Activated CD4-positive, alpha-beta memory T cell treated with anti-CD3 and anti-CD28 coated beads, Interleukin-2, amount 10 ng/mL, durations not matched to agents 7 days and 5 days (primary cell): ENCODE measurements around the gene STOM. TPM values are rescaled to one million over a fixed set of nuclear protein-coding genes. Genes with fewer than 3 reads are reported as not detected.

ENCODE experiments used
- CTCF ChIA-PET: fragments of 350-600 bp; sonication (Branson Sonifier 250); formaldehyde crosslinking; loops from one replicate; lab custom pipeline; 2021; ENCODE audit warnings: antibody characterized with exemption, inconsistent platforms; lab: Charles Lee
- POLR2A ChIA-PET: fragments of 350-600 bp; sonication (Branson Sonifier 250); formaldehyde crosslinking; loops from one replicate; lab custom pipeline; 2021; ENCODE audit warnings: antibody characterized with exemption; lab: Charles Lee
- DNase-seq: peaks from one replicate; pipeline ENCODE4 v3.0.0-alpha.2; 2020
- H3K27ac Mint-ChIP-seq: one replicate; pipeline ENCODE4 v1.8.0; 2021; ENCODE audit warnings: mild to moderate bottlenecking, mixed read lengths
- H3K27me3 Mint-ChIP-seq: one replicate; pipeline ENCODE4 v1.8.0; 2021; ENCODE audit warnings: mixed read lengths
- H3K36me3 Mint-ChIP-seq: one replicate; pipeline ENCODE4 v1.8.0; 2021; ENCODE audit warnings: low read depth, mixed read lengths
- H3K4me1 Mint-ChIP-seq: one replicate; pipeline ENCODE4 v1.8.0; 2021; ENCODE audit warnings: mixed read lengths
- H3K4me3 Mint-ChIP-seq: one replicate; pipeline ENCODE4 v1.8.0; 2021; ENCODE audit warnings: mild to moderate bottlenecking, mixed read lengths
- H3K9me3 Mint-ChIP-seq: one replicate; pipeline ENCODE4 v1.8.0; 2021; ENCODE audit warnings: mixed read lengths
- total RNA-seq, 2 experiments: library from RNA; stranded (reverse); gene quantifications; one replicate each; pipeline ENCODE4 v1.2.3, GENCODE V29; 2021

Gene STOM
- total RNA-seq, 2 experiments from 2014 or later = 101 to 104 TPM

DNA sequence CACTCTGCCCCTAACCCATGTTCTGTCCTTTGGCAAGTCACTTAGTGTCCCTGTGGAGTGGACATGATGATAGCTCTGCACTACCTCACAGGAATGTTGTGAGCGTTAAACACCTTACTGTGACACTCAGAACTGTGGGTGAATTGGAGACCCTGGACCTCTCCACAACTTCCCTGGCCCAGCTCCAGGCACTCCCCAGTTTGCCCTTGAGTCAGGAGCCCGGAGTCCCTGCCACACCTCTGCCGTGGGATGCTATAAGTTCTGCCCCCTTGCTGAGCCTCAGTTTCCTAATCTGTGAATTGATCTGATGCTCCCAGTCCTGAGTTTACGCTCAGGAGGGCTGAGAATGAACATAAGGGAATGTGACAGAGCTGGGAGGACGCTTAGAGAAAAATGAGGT lies 67.7 kb downstream of the STOM start:
- ChIA-PET POLR2A (no interaction called here), CTCF (interaction anchor here (1.6 kb wide), 1 partner anchor 11 kb away, joined by 4 read pairs; no protein-coding TSS in a partner anchor)
- H3K36me3 Mint-ChIP-seq = no peaks in the 10 kb centered on the region
- no peak overlapping the region for H3K4me3 Mint-ChIP-seq
- H3K27ac Mint-ChIP-seq = no peak overlapping the region
- no peak for DNase-seq
- H3K4me1 Mint-ChIP-seq = peaks cover 16% of the 10 kb centered on the region
- H3K9me3 Mint-ChIP-seq = no peaks in the 10 kb centered on the region
- H3K27me3 Mint-ChIP-seq = peaks cover 20% of the 10 kb centered on the region

GRCh38 chr9:121301881-121302286 lies 68.2 kb downstream of the STOM start:
- POLR2A ChIA-PET = no interaction called here

DNA sequence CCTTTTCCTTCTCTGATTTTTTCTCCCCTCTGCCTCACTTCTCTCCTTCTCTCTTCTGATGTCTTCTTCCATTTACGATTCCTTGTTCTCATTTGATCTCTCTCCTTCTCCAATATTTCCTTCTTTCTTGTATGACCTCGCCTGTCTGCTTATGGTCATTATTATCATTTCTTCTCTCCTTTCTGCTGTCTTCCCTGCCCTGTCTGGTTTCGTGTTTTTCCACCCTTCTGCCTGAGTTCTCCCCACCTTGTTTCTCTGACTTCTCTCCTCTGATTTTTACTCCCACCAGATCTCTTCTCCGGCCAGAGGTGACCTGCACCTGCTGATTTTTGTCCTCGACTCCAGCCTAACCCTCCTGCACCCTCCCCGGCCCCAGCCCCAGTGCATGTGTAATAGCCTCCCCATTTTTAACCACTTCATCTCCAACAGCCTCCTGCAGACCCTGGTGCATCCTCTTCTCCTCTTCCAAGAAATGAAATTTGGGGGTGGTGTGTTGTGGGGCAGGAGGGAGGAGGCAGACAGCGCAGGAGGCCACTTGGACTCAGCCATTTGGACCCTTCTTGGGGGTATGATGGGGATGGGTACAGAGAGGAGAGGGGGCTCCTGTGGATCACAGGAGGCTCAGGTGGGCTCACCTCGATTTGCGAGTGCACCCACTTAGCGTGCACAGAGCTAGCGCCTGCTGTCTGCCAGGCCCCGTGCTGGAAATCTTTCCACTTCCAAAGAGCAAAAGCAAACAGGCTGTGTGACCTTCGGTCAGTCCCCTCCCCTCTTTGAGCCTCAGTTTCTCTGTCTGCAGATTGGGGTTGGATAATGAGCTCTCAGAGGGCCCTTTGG lies 69.5 kb downstream of the STOM start:
- no peak for DNase-seq
- H3K4me1 Mint-ChIP-seq = peaks cover 16% of the 10 kb centered on the region
- no peaks in the 10 kb centered on the region for H3K9me3 Mint-ChIP-seq
- ChIA-PET CTCF (no interaction called here), POLR2A (interaction anchor here (1.5 kb wide), 1 partner anchor 22 kb away, joined by 5 read pairs; no protein-coding TSS in a partner anchor)
- H3K27ac Mint-ChIP-seq = no peak overlapping the region
- peak overlapping the region; percentile 60 for H3K4me3 Mint-ChIP-seq
- no peaks in the 10 kb centered on the region for H3K36me3 Mint-ChIP-seq
- H3K27me3 Mint-ChIP-seq = peaks cover 20% of the 10 kb centered on the region

More at GRCh38 chr9:121301881-121302286, 68.2 kb downstream of the STOM start:
- H3K4me1 Mint-ChIP-seq = peaks cover 16% of the 10 kb centered on the region
- H3K27ac Mint-ChIP-seq = no peak overlapping the region
- peaks cover 20% of the 10 kb centered on the region for H3K27me3 Mint-ChIP-seq
- H3K4me3 Mint-ChIP-seq = no peak overlapping the region
- no peak for DNase-seq
- H3K36me3 Mint-ChIP-seq = no peaks in the 10 kb centered on the region
- H3K9me3 Mint-ChIP-seq = no peaks in the 10 kb centered on the region
- CTCF ChIA-PET = no interaction called here

GRCh38 chr9:121299467-121300282 lies 70.4 kb downstream of the STOM start:
- H3K4me1 Mint-ChIP-seq = peaks cover 16% of the 10 kb centered on the region
- DNase-seq = no peak
- no peak overlapping the region for H3K27ac Mint-ChIP-seq
- H3K27me3 Mint-ChIP-seq = peaks cover 20% of the 10 kb centered on the region
- peak overlapping the region; percentile 60 for H3K4me3 Mint-ChIP-seq
- no peaks in the 10 kb centered on the region for H3K36me3 Mint-ChIP-seq
- no peaks in the 10 kb centered on the region for H3K9me3 Mint-ChIP-seq
- ChIA-PET POLR2A (interaction anchor here (1.2 to 1.5 kb wide), 2 partner anchors 10 to 21 kb away, joined by 4 to 5 read pairs; no protein-coding TSS in a partner anchor), CTCF (interaction anchor here (2.1 kb wide), 1 partner anchor 22 kb away, joined by 10 read pairs; no protein-coding TSS in a partner anchor)

- CTCF ChIA-PET = interaction anchor here (0.9 to 2.1 kb wide), 2 partner anchors 21 kb away, joined by 4 to 10 read pairs; no protein-coding TSS in a partner anchor
- H3K27ac Mint-ChIP-seq = no peak overlapping the region
Observed at GRCh38 chr9:121298689-121299466, 71.2 kb downstream of the STOM start.

GRCh38 chr9:121298016-121298538 lies 72.0 kb downstream of the STOM start:
- H3K9me3 Mint-ChIP-seq = no peaks in the 10 kb centered on the region
- DNase-seq = no peak
- H3K4me3 Mint-ChIP-seq = no peak overlapping the region
- CTCF ChIA-PET = interaction anchor here (0.9 to 2.1 kb wide), 2 partner anchors 20 to 22 kb away, joined by 4 to 10 read pairs; no protein-coding TSS in a partner anchor
- no peaks in the 10 kb centered on the region for H3K36me3 Mint-ChIP-seq
- POLR2A ChIA-PET = interaction anchor here (1.2 kb wide), 1 partner anchor 8 kb away, joined by 4 read pairs; no protein-coding TSS in a partner anchor
- peaks cover 20% of the 10 kb centered on the region for H3K27me3 Mint-ChIP-seq
- H3K4me1 Mint-ChIP-seq = peaks cover 16% of the 10 kb centered on the region
- H3K27ac Mint-ChIP-seq = no peak overlapping the region

More at GRCh38 chr9:121298689-121299466, 71.2 kb downstream of the STOM start:
- H3K4me3 Mint-ChIP-seq = peak overlapping the region; percentile 31
- H3K36me3 Mint-ChIP-seq = no peaks in the 10 kb centered on the region
- peaks cover 20% of the 10 kb centered on the region for H3K27me3 Mint-ChIP-seq
- POLR2A ChIA-PET = interaction anchor here (1.2 to 1.5 kb wide), 2 partner anchors 9 to 20 kb away, joined by 4 to 5 read pairs; no protein-coding TSS in a partner anchor
- DNase-seq = no peak
- H3K9me3 Mint-ChIP-seq = no peaks in the 10 kb centered on the region
- H3K4me1 Mint-ChIP-seq = peaks cover 16% of the 10 kb centered on the region

- POLR2A ChIA-PET = no interaction called here
- Mint-ChIP-seq H3K36me3 (no peaks in the 10 kb centered on the region), H3K4me1 (peaks cover 16% of the 10 kb centered on the region), H3K9me3 (no peaks in the 10 kb centered on the region), H3K4me3 (no peak overlapping the region), H3K27ac (no peak overlapping the region), H3K27me3 (peaks cover 20% of the 10 kb centered on the region)
- CTCF ChIA-PET = interaction anchor here (1.4 to 2.1 kb wide), 2 partner anchors 18 to 19 kb away, joined by 4 to 10 read pairs; no protein-coding TSS in a partner anchor
- DNase-seq = no peak
Observed at GRCh38 chr9:121297389-121297788, 72.7 kb downstream of the STOM start.

DNA sequence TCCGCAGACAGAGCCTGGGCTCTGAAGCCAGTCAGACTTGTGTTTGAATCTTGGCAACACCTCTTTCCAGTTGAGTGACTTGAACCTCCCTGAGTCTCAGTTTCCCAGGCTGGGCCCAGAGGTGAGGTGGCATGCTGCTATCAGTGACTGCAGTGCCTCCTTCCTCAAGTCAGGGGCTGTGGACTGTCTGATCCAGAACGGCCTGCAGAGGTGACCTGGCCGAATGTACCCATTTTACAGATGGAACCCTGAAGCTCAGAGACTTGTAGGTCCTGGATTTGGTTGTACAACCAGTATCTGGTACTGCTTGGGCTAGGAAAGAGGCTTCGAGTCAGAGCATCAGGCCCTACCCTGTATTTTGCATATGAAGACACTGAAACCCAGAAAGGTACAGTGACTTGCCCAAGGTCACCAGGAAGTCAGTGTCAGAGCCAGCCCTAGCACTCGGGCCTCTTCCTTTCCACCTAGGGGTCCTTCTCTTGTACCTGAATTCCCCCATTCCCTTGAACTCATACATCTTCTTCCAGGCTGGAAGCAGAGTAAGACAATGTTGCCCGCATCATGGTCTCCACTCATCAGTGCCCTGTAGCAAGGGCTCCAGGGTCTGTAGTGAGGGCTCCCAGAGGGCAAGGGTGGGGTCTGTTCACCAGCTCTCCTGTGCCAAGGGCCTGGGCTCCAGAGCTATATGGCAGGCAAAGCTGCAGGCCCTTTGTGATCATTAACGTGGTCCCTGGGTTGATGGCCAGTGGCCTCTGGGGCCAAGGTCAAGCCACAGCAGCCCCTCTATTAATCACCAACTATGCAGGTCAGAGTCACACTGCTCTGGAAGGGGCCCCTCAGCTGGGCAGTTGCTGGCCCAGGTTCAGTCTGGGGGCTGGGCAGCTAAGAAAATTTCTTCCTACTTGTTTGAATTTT lies 73.6 kb downstream of the STOM start:
- peaks cover 16% of the 10 kb centered on the region for H3K4me1 Mint-ChIP-seq

DNA sequence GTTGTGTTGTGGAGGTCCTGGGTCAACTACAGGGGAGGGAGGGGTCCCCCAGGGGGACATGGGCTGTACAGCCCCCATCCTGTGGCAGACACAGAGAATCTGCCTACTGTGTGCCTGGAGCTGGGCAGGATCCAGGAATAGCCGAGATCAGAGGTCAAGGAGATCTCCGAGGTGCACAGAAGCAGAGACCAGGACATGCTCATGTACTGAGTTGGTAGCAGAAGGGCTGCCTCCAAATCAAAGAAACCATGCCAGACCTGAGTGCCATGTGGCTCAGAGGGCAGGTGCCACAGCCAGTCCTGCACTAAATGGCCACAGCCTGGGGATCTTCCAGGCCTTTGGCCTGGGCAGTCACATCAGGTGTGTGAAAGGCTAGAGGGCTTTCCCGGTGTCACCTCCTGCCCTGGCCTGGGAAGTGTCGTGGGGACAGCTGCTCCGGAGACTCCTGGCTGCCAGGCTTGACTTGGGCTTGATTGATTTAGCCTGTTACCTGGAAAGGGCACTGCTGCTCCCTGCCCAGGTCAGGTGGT lies 74.3 kb downstream of the STOM start:
- ChIA-PET CTCF (interaction anchor here (0.5 kb wide), 1 partner anchor 191 kb away, joined by 3 read pairs; no protein-coding TSS in a partner anchor), POLR2A (no interaction called here)
- Mint-ChIP-seq H3K36me3 (no peaks in the 10 kb centered on the region), H3K4me3 (no peak overlapping the region), H3K4me1 (peaks cover 16% of the 10 kb centered on the region), H3K9me3 (no peaks in the 10 kb centered on the region), H3K27ac (no peak overlapping the region), H3K27me3 (peaks cover 20% of the 10 kb centered on the region)
- no peak for DNase-seq

More for the DNA sequence above, 73.6 kb downstream of the STOM start:
- Mint-ChIP-seq H3K9me3 (no peaks in the 10 kb centered on the region), H3K27ac (no peak overlapping the region), H3K27me3 (peaks cover 20% of the 10 kb centered on the region), H3K4me3 (no peak overlapping the region), H3K36me3 (no peaks in the 10 kb centered on the region)
- DNase-seq = no peak
- POLR2A ChIA-PET = no interaction called here
- CTCF ChIA-PET = interaction anchor here (0.8 to 1.4 kb wide), 2 partner anchors 19 to 84 kb away, joined by 3 to 4 read pairs; no protein-coding TSS in a partner anchor

- Mint-ChIP-seq H3K9me3 (no peaks in the 10 kb centered on the region), H3K4me3 (no peak overlapping the region), H3K27me3 (peaks cover 14% of the 10 kb centered on the region), H3K4me1 (peaks cover 11% of the 10 kb centered on the region), H3K36me3 (no peaks in the 10 kb centered on the region), H3K27ac (no peak overlapping the region)
- DNase-seq = no peak
- ChIA-PET CTCF (interaction anchor here (0.5 kb wide), 1 partner anchor 191 kb away, joined by 3 read pairs; no protein-coding TSS in a partner anchor), POLR2A (no interaction called here)
Observed at GRCh38 chr9:121294866-121295661, 75.0 kb downstream of the STOM start.
